ENCODE data around the gene SLC36A3. TPM values are rescaled to one million over a fixed set of nuclear protein-coding genes. Genes with fewer than 3 reads are reported as not detected.

SLC36A3 gene
- total RNA-seq, 2 experiments from 2014 or later, result not detected

DNA sequence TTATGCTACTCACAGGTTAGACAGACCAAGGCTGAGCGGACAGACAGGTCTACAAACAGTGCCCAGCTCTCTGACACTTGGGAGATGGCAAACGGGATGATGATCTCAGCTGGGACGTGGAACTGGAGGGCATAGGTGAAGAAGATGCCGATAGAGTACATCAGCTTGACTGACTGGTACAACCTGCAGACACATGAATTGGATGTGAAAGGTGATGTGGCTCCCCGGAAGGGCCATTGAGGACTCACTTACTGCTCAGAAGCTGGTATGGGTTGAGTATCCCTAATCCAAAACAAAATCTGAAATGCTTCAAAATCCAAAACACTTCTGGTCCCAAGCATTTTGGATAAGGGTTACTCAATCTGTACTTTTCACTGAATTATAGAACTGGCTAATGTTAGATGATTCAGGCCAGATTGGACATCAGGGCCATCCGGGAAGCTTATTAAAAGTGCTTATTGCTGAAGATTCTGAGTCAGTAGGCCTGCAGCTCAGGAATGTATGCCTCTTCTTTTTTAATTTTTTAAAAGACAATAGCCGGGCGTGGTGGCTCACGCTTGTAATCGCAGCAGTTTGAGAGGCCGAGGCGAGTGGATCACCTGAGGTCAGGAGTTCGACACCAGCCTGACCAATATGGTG, 22.4 kb downstream of the SLC36A3 start:
- H3K4me3 ChIP-seq (ENCODE audit: low read depth, low read length, poor library complexity, severe bottlenecking), result no peak overlapping the region
- no peaks in the 10 kb centered on the region for H3K79me2 ChIP-seq (ENCODE audit: insufficient read depth, low read depth, low read length)
- BruUV-seq (replicated peaks), result no TSS peak
- DNase-seq (ENCODE audit: low spot score), result no peak
- no peak overlapping the region for H3K4me2 ChIP-seq (ENCODE audit: low read length)
- no peak for TF ChIP-seq EZH2phosphoT487 (IDR thresholded peaks at IDR 0.05; ENCODE audit: borderline replicate concordance, low read depth, low read length)
- no peak for TF ChIP-seq CTCF (conservative IDR thresholded peaks at IDR 0.05; ENCODE audit: low read length)
- CTCF ChIA-PET (ENCODE audit: unreplicated experiment), result no interaction called here
- H3K9me3 ChIP-seq (ENCODE audit: low read length), result no peaks in the 10 kb centered on the region
- H2AFZ ChIP-seq (ENCODE audit: low read length), result no peak overlapping the region
- H3K9me2 ChIP-seq (ENCODE audit: insufficient read depth, low read length), result no peaks in the 10 kb centered on the region
- H3K27ac ChIP-seq (ENCODE audit: low read depth, low read length, poor library complexity, severe bottlenecking), result no peak overlapping the region
- POLR2A ChIA-PET, result interaction anchor here (0.6 kb wide), 1 partner anchor 624 kb away, joined by 3 read pairs; no protein-coding TSS in a partner anchor
- H4K20me1 ChIP-seq (ENCODE audit: insufficient read depth, low read length), result no peaks in the 10 kb centered on the region
- intact Hi-C loops (cut with micrococcal nuclease; ENCODE audit: unreplicated experiment), result no loop called here
- no peaks in the 10 kb centered on the region for H3K4me1 ChIP-seq (ENCODE audit: insufficient read depth, low read length, poor library complexity, severe bottlenecking)
- no peaks in the 10 kb centered on the region for H3K36me3 ChIP-seq (ENCODE audit: insufficient read depth, low read length)

GRCh38 chr5:151280443-151280842, 23.1 kb downstream of the SLC36A3 start:
- ChIA-PET POLR2A (interaction anchor here (0.6 kb wide), 1 partner anchor 623 kb away, joined by 3 read pairs; no protein-coding TSS in a partner anchor), CTCF (ENCODE audit: unreplicated experiment) (no interaction called here)
- TF ChIP-seq EZH2phosphoT487 (IDR thresholded peaks at IDR 0.05; ENCODE audit: borderline replicate concordance, low read depth, low read length) (no peak), CTCF (conservative IDR thresholded peaks at IDR 0.05; ENCODE audit: low read length) (no peak)
- no peak overlapping the region for H2AFZ ChIP-seq (ENCODE audit: low read length)
- no peak overlapping the region for H3K27ac ChIP-seq (ENCODE audit: low read depth, low read length, poor library complexity, severe bottlenecking)
- DNase-seq (ENCODE audit: low spot score), result no peak
- no peaks in the 10 kb centered on the region for H3K9me3 ChIP-seq (ENCODE audit: low read length)
- no peaks in the 10 kb centered on the region for H3K79me2 ChIP-seq (ENCODE audit: insufficient read depth, low read depth, low read length)
- no peaks in the 10 kb centered on the region for H3K36me3 ChIP-seq (ENCODE audit: insufficient read depth, low read length)
- H3K9me2 ChIP-seq (ENCODE audit: insufficient read depth, low read length), result no peaks in the 10 kb centered on the region
- no peak overlapping the region for H3K4me2 ChIP-seq (ENCODE audit: low read length)
- no peak overlapping the region for H3K4me3 ChIP-seq (ENCODE audit: low read depth, low read length, poor library complexity, severe bottlenecking)
- BruUV-seq (replicated peaks), result no TSS peak
- no peaks in the 10 kb centered on the region for H3K4me1 ChIP-seq (ENCODE audit: insufficient read depth, low read length, poor library complexity, severe bottlenecking)
- no peaks in the 10 kb centered on the region for H4K20me1 ChIP-seq (ENCODE audit: insufficient read depth, low read length)
- intact Hi-C loops (cut with micrococcal nuclease; ENCODE audit: unreplicated experiment), result no loop called here

GRCh38 chr5:151278845-151279244, 24.7 kb downstream of the SLC36A3 start:
- no peaks in the 10 kb centered on the region for H3K36me3 ChIP-seq (ENCODE audit: insufficient read depth, low read length)
- no peaks in the 10 kb centered on the region for H4K20me1 ChIP-seq (ENCODE audit: insufficient read depth, low read length)
- POLR2A ChIA-PET, result no interaction called here
- no peak for TF ChIP-seq CTCF (conservative IDR thresholded peaks at IDR 0.05; ENCODE audit: low read length)
- no peak for TF ChIP-seq EZH2phosphoT487 (IDR thresholded peaks at IDR 0.05; ENCODE audit: borderline replicate concordance, low read depth, low read length)
- H3K4me3 ChIP-seq (ENCODE audit: low read depth, low read length, poor library complexity, severe bottlenecking), result no peak overlapping the region
- no peaks in the 10 kb centered on the region for H3K4me1 ChIP-seq (ENCODE audit: insufficient read depth, low read length, poor library complexity, severe bottlenecking)
- no peaks in the 10 kb centered on the region for H3K79me2 ChIP-seq (ENCODE audit: insufficient read depth, low read depth, low read length)
- CTCF ChIA-PET (ENCODE audit: unreplicated experiment), result no interaction called here
- no peaks in the 10 kb centered on the region for H3K9me2 ChIP-seq (ENCODE audit: insufficient read depth, low read length)
- H2AFZ ChIP-seq (ENCODE audit: low read length), result no peak overlapping the region
- DNase-seq (ENCODE audit: low spot score), result no peak
- intact Hi-C loops (cut with micrococcal nuclease; ENCODE audit: unreplicated experiment), result no loop called here
- no peaks in the 10 kb centered on the region for H3K9me3 ChIP-seq (ENCODE audit: low read length)
- no peak overlapping the region for H3K4me2 ChIP-seq (ENCODE audit: low read length)
- BruUV-seq (replicated peaks), result no TSS peak
- H3K27ac ChIP-seq (ENCODE audit: low read depth, low read length, poor library complexity, severe bottlenecking), result no peak overlapping the region

Measured in OCI-LY7 (cell line).